Uterus (tissue), 4 donors: ENCODE measurements around the gene FBRS. TPM values are rescaled to one million over a fixed set of nuclear protein-coding genes. Genes with fewer than 3 reads are reported as not detected.

Experiments used
- DNase-seq, 2 donors: peaks; one replicate each; pipeline ENCODE4 v3.0.0-alpha.2; 2019 to 2020
- H3K27ac ChIP-seq, 2 donors: fragments of 200-600 bp; sonication (generic); 1 replicate in 1 of 2; 2 replicates in 1 of 2; pipeline ENCODE4 v1.5.1; 2016 to 2018
- H3K27me3 ChIP-seq, 2 donors: fragments of 200-600 bp; sonication (generic); one replicate each; pipeline ENCODE4 v1.5.1; 2018 to 2019; ENCODE audit warnings: control low read depth in 1 of 2
- H3K36me3 ChIP-seq, 2 donors: fragments of 200-600 bp; sonication (generic); one replicate each; pipeline ENCODE4 v1.5.1; 2019; ENCODE audit warnings: control low read depth in 1 of 2
- H3K4me1 ChIP-seq, 2 donors: fragments of 200-600 bp; sonication (generic); one replicate each; pipeline ENCODE4 v1.5.1; 2018 to 2019; ENCODE audit warnings: control low read depth in 1 of 2
- H3K4me3 ChIP-seq, 2 donors: fragments of 200-600 bp; sonication (generic); 1 replicate in 1 of 2; 2 replicates in 1 of 2; pipeline ENCODE4 v1.5.1; 2018 to 2019; ENCODE audit warnings: mild to moderate bottlenecking in 1 of 2
- H3K9me3 ChIP-seq, 2 donors: fragments of 200-600 bp; sonication (generic); one replicate each; pipeline ENCODE4 v1.5.1; 2019; ENCODE audit warnings: control low read depth in 1 of 2
- CTCF ChIP-seq, 4 experiments: fragments of 200-600 bp in 2 of 4; fragments of 450-650 bp in 2 of 4; sonication (generic) in 2 of 4; IDR thresholded peaks; one replicate each; pipeline ENCODE4 v1.5.1; 2016 to 2019; ENCODE audit warnings: antibody characterized with exemption in 4 of 4, mild to moderate bottlenecking in 2 of 4, moderate library complexity in 1 of 4
- POLR2A ChIP-seq, 2 donors: fragments of 450-650 bp; IDR thresholded peaks; one replicate each; pipeline ENCODE4 v1.6.1; 2016; ENCODE audit warnings: antibody characterized with exemption in 2 of 2, mild to moderate bottlenecking in 1 of 2, moderate library complexity in 1 of 2
- intact Hi-C: fragments of 100-400 bp; cut with DNase I; formaldehyde crosslinking; loops from one replicate; pipeline ENCODE4 v1.15.1; 2023; ENCODE audit warnings: low total_unique reads
- small RNA-seq: library from RNA; depleted of rRNA; stranded (forward); fragments of <200 nt; gene quantifications from one replicate; pipeline ENCODE3, GENCODE V24; 2016
- total RNA-seq, 4 donors: library from RNA; depleted of rRNA in 3 of 4; stranded (reverse); fragments of >200 nt in 3 of 4; gene quantifications; one replicate each; pipeline versions ENCODE4 v1.1.0 to v1.2.4, GENCODE V29; 2014 to 2023
- donor health status: DM: yes; HTN: yes; CAD: no.

FBRS gene
- total RNA-seq, 4 donors from 2014 or later, result 8.5 to 78.4 (median 16.5) TPM

- H3K9me3 ChIP-seq, result no peaks in the 10 kb centered on the region
- intact Hi-C loops, result no loop called here
- no peaks in the 10 kb centered on the region for H3K36me3 ChIP-seq
- TF ChIP-seq CTCF (IDR thresholded peaks at IDR 0.05) (no peak), POLR2A (IDR thresholded peaks at IDR 0.05) (no peak)
- no peaks in the 10 kb centered on the region for H3K27me3 ChIP-seq
- no peak overlapping the region for H3K27ac ChIP-seq
- H3K4me1 ChIP-seq, result no peaks in the 10 kb centered on the region
- DNase-seq, result no peak
- no peak overlapping the region for H3K4me3 ChIP-seq
Measured at GRCh38 chr16:30711712-30712111, 53.5 kb downstream of the FBRS start.

GRCh38 chr16:30715750-30716445 is 57.7 kb downstream of the FBRS start:
- DNase-seq, result no peak
- H3K36me3 ChIP-seq, result no peaks in the 10 kb centered on the region
- intact Hi-C loops, result no loop called here

GRCh38 chr16:30720086-30720485 is 61.9 kb downstream of the FBRS start:
- Histone ChIP-seq H3K9me3 (no peaks in the 10 kb centered on the region), H3K27me3 (no peaks in the 10 kb centered on the region), H3K36me3 (no peaks in the 10 kb centered on the region), H3K27ac (no peak overlapping the region), H3K4me1 (no peaks in the 10 kb centered on the region), H3K4me3 (no peak overlapping the region)
- no peak for DNase-seq
- TF ChIP-seq CTCF (IDR thresholded peaks at IDR 0.05) (no peak), POLR2A (IDR thresholded peaks at IDR 0.05) (no peak)
- intact Hi-C loops, result no loop called here

More at GRCh38 chr16:30715750-30716445, 57.7 kb downstream of the FBRS start:
- TF ChIP-seq CTCF (IDR thresholded peaks at IDR 0.05) (no peak), POLR2A (IDR thresholded peaks at IDR 0.05) (no peak)
- Histone ChIP-seq H3K4me3 (no peak overlapping the region), H3K9me3 (no peaks in the 10 kb centered on the region), H3K27me3 (no peaks in the 10 kb centered on the region), H3K4me1 (no peaks in the 10 kb centered on the region), H3K27ac (no peak overlapping the region)

Small RNAs within 50 kb of the gene (small RNA-seq; reads per million reads assigned to genes)
- not detected for gene AC093249.1
- not detected for gene RNU6-1043P
- gene RNU6-416P, result not detected
- gene SNORA30, result 0.42 reads per million

Other genes starting within 250 kb of the FBRS start
- 10 to 100 TPM; 10.2 to 51.5 (median 28.7) TPM for gene DCTPP1, start 228.4 kb upstream of the FBRS start, total RNA-seq
- 10 to 100 TPM; 13.6 to 30.9 (median 17.1) TPM for gene SEPHS2, start 212.6 kb upstream of the FBRS start, total RNA-seq
- gene ITGAL, start 185.7 kb upstream of the FBRS start, total RNA-seq, result 1 to 10 TPM in 3 of 4 donors, not detected in 1; 3.6 to 5.6 (median 4.7) TPM
- gene ZNF768, start 131.9 kb upstream of the FBRS start, total RNA-seq, result 10 to 100 TPM in 3 of 4 donors, 1 to 10 TPM in 1; 8.8 to 41.3 (median 28.5) TPM
- 10 to 100 TPM in 2 of 4 donors, 1 to 10 TPM in 2; 3.8 to 16.1 (median 10.2) TPM for gene ZNF747, start 123.6 kb upstream of the FBRS start, total RNA-seq
- gene ZNF764, start 100.1 kb upstream of the FBRS start, total RNA-seq, result 10 to 100 TPM in 2 of 4 donors, 1 to 10 TPM in 2; 1.5 to 11.3 (median 7.3) TPM
- 10 to 100 TPM in 3 of 4 donors, 1 to 10 TPM in 1; 9.6 to 27.1 (median 12.5) TPM for gene ZNF688, start 86.7 kb upstream of the FBRS start, total RNA-seq
- 10 to 100 TPM in 2 of 4 donors, 1 to 10 TPM in 2; 6.8 to 37.4 (median 15.2) TPM for gene ZNF785, start 72.7 kb upstream of the FBRS start, total RNA-seq
- gene ZNF689, start 48.0 kb upstream of the FBRS start, total RNA-seq, result 10 to 100 TPM in 1 of 4 donors, 1 to 10 TPM in 3; 3.1 to 11.5 (median 7.0) TPM
- gene PRR14, start 7.5 kb upstream of the FBRS start, total RNA-seq, result 10 to 100 TPM in 2 of 4 donors, 1 to 10 TPM in 2; 1.0 to 82.4 (median 10.0) TPM
- 10 to 100 TPM in 2 of 4 donors, 1 to 10 TPM in 2; 5.6 to 80.7 (median 26.0) TPM for gene SRCAP, start 40.7 kb downstream of the FBRS start, total RNA-seq
- 10 to 100 TPM; 13.5 to 44.7 (median 25.8) TPM for gene PHKG2, start 90.0 kb downstream of the FBRS start, total RNA-seq
- 1 to 10 TPM in 2 of 4 donors, not detected in 2; 4.1 to 9.1 TPM for gene CFAP119, start 103.6 kb downstream of the FBRS start, total RNA-seq
- 100 to 1,000 TPM in 2 of 4 donors, 10 to 100 TPM in 2; 20.5 to 130 (median 86.0) TPM for gene RNF40, start 103.9 kb downstream of the FBRS start, total RNA-seq
- 10 to 100 TPM in 2 of 4 donors, 1 to 10 TPM in 2; 5.4 to 25.5 (median 10.7) TPM for gene ZNF629, start 128.8 kb downstream of the FBRS start, total RNA-seq
- 10 to 100 TPM; 16.5 to 44.8 (median 35.2) TPM for gene BCL7C, start 235.6 kb downstream of the FBRS start, total RNA-seq
- 10 to 100 TPM in 2 of 4 donors, 1 to 10 TPM in 1, not detected in 1; 2.3 to 20.6 (median 13.8) TPM for gene CTF1, start 238.2 kb downstream of the FBRS start, total RNA-seq